Measurements from ENCODE around the gene CCDC78.

CCDC78 gene

DNA sequence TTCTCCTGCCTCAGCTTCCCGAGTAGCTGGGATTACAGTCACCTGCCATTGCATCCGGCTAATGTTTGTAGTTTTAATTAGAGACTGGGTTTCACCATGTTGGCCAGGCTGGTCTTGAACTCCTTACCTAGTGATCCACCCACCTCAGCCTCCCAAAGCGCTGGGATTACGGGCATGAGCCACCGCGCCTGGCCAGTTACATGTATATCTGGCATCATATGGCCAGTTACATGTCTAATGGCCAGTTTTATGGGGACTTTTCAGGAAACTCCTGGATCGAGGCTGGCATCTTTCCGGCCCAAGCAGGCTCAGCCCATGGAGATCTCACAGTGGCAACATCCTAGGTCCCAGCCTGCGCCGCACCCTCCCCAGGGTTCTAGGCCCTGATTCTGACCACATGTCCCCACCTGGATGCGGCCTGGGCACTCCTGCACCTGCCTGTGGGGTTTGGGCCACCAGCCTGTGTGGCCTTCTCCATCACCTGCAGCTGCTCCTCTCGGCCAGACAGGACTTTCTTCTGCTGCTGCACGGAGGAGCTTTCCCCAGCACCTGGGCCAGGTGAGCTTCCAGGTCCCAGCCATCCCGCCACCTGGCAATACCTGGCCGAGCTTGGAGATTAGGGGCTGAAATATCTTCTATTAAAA, 15.9 kb upstream of the CCDC78 start:
- TF ChIP-seq ELF4 (IDR thresholded peaks at IDR 0.05) (no peak), CTBP1 (IDR thresholded peaks at IDR 0.05; ENCODE audit: borderline replicate concordance) (no peak), L3MBTL2 (conservative IDR thresholded peaks at IDR 0.05) (no peak), NFRKB (IDR thresholded peaks at IDR 0.05) (no peak), ZNF384 (IDR thresholded peaks at IDR 0.05) (no peak), SUZ12 (IDR thresholded peaks at IDR 0.05) (no peak)
- POLR2A ChIA-PET: interaction anchor here (1.1 to 2.9 kb wide), 3 partner anchors 11 to 52 kb away, joined by 3 to 12 read pairs (median 4); partner anchors contain the start of gene WDR24
- CTCF ChIA-PET: interaction anchor here (1.7 kb wide), 1 partner anchor 22 kb away, joined by 4 read pairs; no protein-coding TSS in a partner anchor
- no peak for DNase-seq (ENCODE audit: extremely low spot score)

DNA sequence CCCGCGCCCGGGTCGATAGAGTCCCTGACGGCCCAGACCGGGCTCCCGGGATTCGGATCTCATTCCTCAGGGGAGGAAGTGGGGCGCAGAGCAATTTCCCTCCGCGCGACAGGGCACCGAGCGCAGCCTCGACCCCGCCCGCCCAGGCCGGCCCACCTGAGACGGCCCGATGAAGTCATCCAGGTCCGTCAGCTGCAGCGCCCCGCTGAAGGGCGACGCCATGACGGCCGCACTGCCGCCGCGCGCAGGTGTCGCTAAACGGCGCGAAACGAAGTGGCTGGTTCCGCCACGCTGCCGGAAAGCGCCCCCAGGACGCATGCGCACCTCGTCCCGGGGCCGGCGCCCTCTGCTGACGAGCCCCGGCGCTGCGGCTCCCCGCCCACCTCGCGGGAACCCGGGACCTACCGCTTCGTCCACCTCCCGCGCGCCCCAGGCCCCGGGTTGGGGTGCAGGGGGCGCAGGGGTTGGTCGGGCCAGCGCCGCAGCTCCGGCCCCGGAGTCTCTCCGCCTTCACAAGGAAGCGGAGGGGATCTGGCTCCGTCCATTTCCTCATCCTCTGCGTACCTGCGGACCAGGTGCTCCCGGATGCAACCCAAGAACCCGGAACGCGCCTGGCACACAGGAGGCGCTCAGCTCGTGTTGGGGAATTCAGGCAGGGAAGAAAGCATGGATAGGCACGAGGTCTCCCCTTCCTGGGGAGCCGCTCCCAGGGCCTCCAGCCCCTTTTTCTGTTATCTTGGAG, 14.7 kb upstream of the CCDC78 start, which contains the start of gene CIAO3:
TSS of gene CIAO3 (minus strand) at position 234 of the 742 bp plus-strand sequence. CDS start at position 222, 12 bp downstream.
- DNase-seq (ENCODE audit: extremely low spot score): peak; percentile 94
- TF ChIP-seq ELF4 (IDR thresholded peaks at IDR 0.05) (peak; percentile 80), NFRKB (IDR thresholded peaks at IDR 0.05) (no peak), L3MBTL2 (conservative IDR thresholded peaks at IDR 0.05) (peak; percentile 76)
- TF ChIP-seq, protein P1, sequence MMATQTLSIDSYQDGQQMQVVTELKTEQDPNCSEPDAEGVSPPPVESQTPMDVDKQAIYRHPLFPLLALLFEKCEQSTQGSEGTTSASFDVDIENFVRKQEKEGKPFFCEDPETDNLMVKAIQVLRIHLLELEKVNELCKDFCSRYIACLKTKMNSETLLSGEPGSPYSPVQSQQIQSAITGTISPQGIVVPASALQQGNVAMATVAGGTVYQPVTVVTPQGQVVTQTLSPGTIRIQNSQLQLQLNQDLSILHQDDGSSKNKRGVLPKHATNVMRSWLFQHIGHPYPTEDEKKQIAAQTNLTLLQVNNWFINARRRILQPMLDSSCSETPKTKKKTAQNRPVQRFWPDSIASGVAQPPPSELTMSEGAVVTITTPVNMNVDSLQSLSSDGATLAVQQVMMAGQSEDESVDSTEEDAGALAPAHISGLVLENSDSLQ (IDR thresholded peaks at IDR 0.05): no peak; the same call in 1 of the 2 replicates
- ChIA-PET POLR2A (interaction anchor here (0.6 to 3.5 kb wide), 14 partner anchors 9 to 55 kb away, joined by 3 to 16 read pairs (median 4); partner anchors contain the start of genes ANTKMT, CCDC78, MSLN and WDR24), CTCF (interaction anchor here (1.2 to 1.7 kb wide), 3 partner anchors 16 to 26 kb away, joined by 3 to 4 read pairs (median 4); partner anchors contain the start of gene METRN)

DNA sequence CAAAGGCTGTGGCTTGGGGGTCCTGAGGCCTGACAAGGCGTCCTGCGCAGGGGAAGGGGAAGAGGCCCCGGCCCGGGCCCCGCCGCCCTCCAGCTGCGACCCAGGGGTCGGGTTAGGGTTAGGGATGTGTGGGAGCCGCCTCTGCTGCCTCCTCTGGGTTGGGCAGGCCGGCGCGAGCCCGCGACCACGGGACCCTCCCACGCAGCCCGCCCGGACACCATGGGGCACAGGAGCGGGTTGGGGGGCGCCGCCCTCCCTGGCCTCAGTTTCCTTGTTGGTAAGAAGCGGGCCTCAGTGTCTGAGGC, 14.2 kb upstream of the CCDC78 start:
- CTCF ChIA-PET: interaction anchor here (1.2 to 1.7 kb wide), 3 partner anchors 16 to 25 kb away, joined by 3 to 4 read pairs (median 4); partner anchors contain the start of gene METRN
- DNase-seq (ENCODE audit: extremely low spot score): no peak
- POLR2A ChIA-PET: interaction anchor here (0.6 to 3.5 kb wide), 10 partner anchors 8 to 54 kb away, joined by 3 to 16 read pairs (median 4); partner anchors contain the start of genes ANTKMT and CCDC78
- TF ChIP-seq CTBP1 (IDR thresholded peaks at IDR 0.05; ENCODE audit: borderline replicate concordance): no peak
- no peak for TF ChIP-seq TARDBP (IDR thresholded peaks at IDR 0.05)
- no peak for TF ChIP-seq LEF1 (IDR thresholded peaks at IDR 0.05; ENCODE audit: borderline replicate concordance)
- TF ChIP-seq SUZ12 (IDR thresholded peaks at IDR 0.05): no peak
- TF ChIP-seq ELF4 (IDR thresholded peaks at IDR 0.05): no peak
- TF ChIP-seq NFRKB (IDR thresholded peaks at IDR 0.05): no peak
- TF ChIP-seq FOXK2 (IDR thresholded peaks at IDR 0.05): no peak
- TF ChIP-seq L3MBTL2 (conservative IDR thresholded peaks at IDR 0.05): no peak
- TF ChIP-seq SP1 (IDR thresholded peaks at IDR 0.05): no peak
- TF ChIP-seq ZNF384 (IDR thresholded peaks at IDR 0.05): no peak
- no peak for TF ChIP-seq FOXM1 (IDR thresholded peaks at IDR 0.05; ENCODE audit: borderline replicate concordance)

DNA sequence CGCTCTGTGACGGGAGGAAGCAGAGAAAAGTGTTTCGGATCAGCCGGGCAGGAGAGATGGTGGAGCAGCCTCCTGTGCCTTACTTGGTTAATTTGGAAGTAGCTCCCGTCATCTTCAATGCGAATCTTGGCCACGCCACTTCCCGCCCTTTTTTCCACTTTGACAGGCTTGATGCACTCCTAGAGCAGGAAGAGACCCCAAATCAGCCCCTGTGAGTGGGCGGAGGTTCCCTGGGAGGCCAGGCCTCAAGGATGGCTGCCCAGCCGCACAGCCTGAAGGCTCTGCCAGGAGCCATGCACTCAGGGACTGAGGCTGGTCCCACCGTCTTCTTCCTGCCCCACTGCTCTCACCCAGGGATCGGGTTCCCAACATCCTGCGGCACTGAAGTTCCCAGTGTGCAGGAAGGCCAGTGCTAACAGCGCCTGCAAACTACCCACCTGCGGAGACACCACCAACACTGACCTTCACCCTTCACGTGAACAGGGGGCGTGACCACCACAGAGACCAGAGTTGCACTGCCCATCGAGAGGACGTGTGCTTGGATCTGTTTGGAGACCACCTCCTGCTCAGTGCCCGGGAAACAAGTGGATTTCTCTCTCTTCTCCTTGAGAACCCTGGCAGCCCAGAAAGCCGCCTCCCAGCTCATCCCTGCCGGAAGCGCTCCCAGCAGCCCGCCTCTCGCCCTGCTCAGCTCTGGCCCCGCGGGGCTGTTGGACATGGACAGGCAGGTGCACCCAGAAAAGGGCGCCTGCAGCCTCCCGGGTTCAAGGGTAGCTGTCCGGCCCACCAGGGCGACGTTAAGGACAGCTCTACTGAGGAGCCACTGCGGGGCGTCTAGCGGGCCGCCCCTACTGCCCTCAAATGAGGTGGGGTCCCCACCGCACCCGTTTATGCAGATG, 13.6 kb upstream of the CCDC78 start:
- no peak for DNase-seq (ENCODE audit: extremely low spot score)
- no peak for TF ChIP-seq FOXA1 (IDR thresholded peaks at IDR 0.05)
- TF ChIP-seq FOXK2 (IDR thresholded peaks at IDR 0.05): no peak
- TF ChIP-seq ZNF384 (IDR thresholded peaks at IDR 0.05): no peak
- TF ChIP-seq, protein P1 (IDR thresholded peaks at IDR 0.05): no peak
- TF ChIP-seq CTBP1 (IDR thresholded peaks at IDR 0.05; ENCODE audit: borderline replicate concordance): no peak
- no peak for TF ChIP-seq BHLHE40 (IDR thresholded peaks at IDR 0.05; ENCODE audit: borderline replicate concordance)
- no peak for TF ChIP-seq L3MBTL2 (conservative IDR thresholded peaks at IDR 0.05)
- no peak for TF ChIP-seq TARDBP (IDR thresholded peaks at IDR 0.05)
- ChIA-PET POLR2A (interaction anchor here (0.6 to 3.5 kb wide), 10 partner anchors 8 to 54 kb away, joined by 3 to 16 read pairs (median 4); partner anchors contain the start of genes ANTKMT, CCDC78, CHTF18 and RPUSD1), CTCF (interaction anchor here (1.2 to 1.7 kb wide), 3 partner anchors 15 to 24 kb away, joined by 3 to 4 read pairs (median 4); partner anchors contain the start of gene METRN)

DNA sequence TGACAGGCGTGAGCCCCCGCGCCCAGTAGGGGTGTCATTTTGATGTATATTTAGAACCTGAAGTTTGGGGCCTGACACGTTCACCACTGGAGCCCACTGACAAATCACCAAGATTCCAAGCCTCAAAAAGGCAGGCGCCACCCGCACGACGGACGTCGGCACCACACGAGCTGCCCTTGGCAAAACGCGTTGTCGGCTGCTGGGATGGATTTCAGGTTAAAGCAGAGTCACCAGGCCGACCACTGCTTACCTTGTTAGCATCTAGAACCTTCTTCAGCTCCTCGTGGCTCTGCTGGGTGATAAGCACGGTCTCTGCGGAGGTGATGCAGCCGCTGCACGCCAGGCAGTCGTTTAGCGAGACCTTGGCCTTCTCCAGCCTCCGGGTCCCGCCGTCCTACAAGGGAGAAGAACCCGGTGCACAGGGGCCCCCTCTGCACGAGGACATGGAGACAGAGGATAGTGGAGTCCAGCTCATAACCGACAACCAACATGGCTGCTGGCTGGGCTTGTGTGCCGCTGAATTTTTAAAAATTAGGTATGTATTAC, 10.8 kb upstream of the CCDC78 start:
- TF ChIP-seq FOXA1 (IDR thresholded peaks at IDR 0.05): no peak
- TF ChIP-seq ELF4 (IDR thresholded peaks at IDR 0.05): no peak
- no peak for DNase-seq (ENCODE audit: extremely low spot score)
- ChIA-PET CTCF (no interaction called here), POLR2A (interaction anchor here (1.5 kb wide), 1 partner anchor 16 kb away, joined by 5 read pairs; the partner anchor contains the start of gene ANTKMT)

DNA sequence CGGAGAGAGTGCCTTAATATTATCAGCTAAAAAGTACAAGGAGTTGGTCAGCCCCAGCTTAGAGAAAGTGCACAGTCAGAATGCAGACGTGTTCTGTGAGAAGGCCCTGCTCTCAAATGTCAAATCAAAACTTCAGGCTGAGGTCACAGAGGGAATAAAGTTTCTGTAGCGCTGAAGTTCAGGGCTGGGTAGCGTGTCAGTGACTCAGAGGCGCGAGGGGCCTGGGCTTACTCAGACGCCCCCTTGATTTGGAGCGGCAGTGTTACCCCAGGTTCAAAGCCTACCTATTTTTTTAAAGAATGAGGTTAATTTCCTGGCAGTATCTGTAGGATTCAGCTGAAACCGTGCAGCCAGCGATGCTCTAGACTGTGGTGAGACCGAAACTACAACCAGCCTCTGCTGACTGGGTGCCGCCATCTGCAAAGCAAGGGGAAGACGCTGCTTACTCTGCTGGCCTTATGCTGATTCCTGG, 9.8 kb upstream of the CCDC78 start:
- CTCF ChIA-PET: interaction anchor here (0.7 kb wide), 1 partner anchor 8 kb away, joined by 3 read pairs; no protein-coding TSS in a partner anchor
- DNase-seq (ENCODE audit: extremely low spot score): no peak
- POLR2A ChIA-PET: interaction anchor here (0.7 kb wide), 1 partner anchor 10 kb away, joined by 4 read pairs; no protein-coding TSS in a partner anchor
- TF ChIP-seq SUZ12 (IDR thresholded peaks at IDR 0.05) (no peak), CTBP1 (IDR thresholded peaks at IDR 0.05; ENCODE audit: borderline replicate concordance) (no peak), ELF4 (IDR thresholded peaks at IDR 0.05) (no peak), ARNT (IDR thresholded peaks at IDR 0.05) (no peak), LEF1 (IDR thresholded peaks at IDR 0.05; ENCODE audit: borderline replicate concordance) (no peak), FOXA1 (IDR thresholded peaks at IDR 0.05) (no peak), NFRKB (IDR thresholded peaks at IDR 0.05) (no peak), ZNF384 (IDR thresholded peaks at IDR 0.05) (no peak), FOXK2 (IDR thresholded peaks at IDR 0.05) (no peak), SP1 (IDR thresholded peaks at IDR 0.05) (no peak), FOXM1 (IDR thresholded peaks at IDR 0.05; ENCODE audit: borderline replicate concordance) (no peak), L3MBTL2 (conservative IDR thresholded peaks at IDR 0.05) (no peak), TARDBP (IDR thresholded peaks at IDR 0.05) (no peak), HDGF (IDR thresholded peaks at IDR 0.05; ENCODE audit: borderline replicate concordance) (no peak)
- TF ChIP-seq, protein P1 (IDR thresholded peaks at IDR 0.05): no peak

All from HEK293T (cell line).